PC-9 (cell line): Measurements from ENCODE around the gene SLC25A34. TPM values are rescaled to one million over a fixed set of nuclear protein-coding genes. Genes with fewer than 3 reads are reported as not detected.

Experiments used
- Bru-seq: library from RNA; stranded (reverse); fragments of 400-500 nt; gene quantifications from one replicate; lab custom pipeline; 2021; lab: Mats Ljungman, UMichigan
- BruChase-seq, 2 experiments: library from RNA; stranded (reverse); fragments of 400-500 nt; gene quantifications; one replicate each; lab custom pipeline; 2021; lab: Mats Ljungman, UMichigan
- BruUV-seq: library from RNA; stranded (reverse); fragments of 400-500 nt; replicated peaks from 2 replicates; lab custom pipeline; 2021; lab: Mats Ljungman, UMichigan
- CTCF ChIA-PET: fragments of 300-600 bp; sonication (Branson Sonifier 250); formaldehyde crosslinking; loops from one replicate; lab custom pipeline; 2022; ENCODE audit warnings: antibody characterized with exemption; lab: Charles Lee
- POLR2A ChIA-PET: fragments of 300-600 bp; sonication (Branson Sonifier 250); formaldehyde crosslinking; loops from one replicate; lab custom pipeline; 2022; ENCODE audit warnings: antibody characterized with exemption; ENCODE audit not compliant: unreplicated experiment; lab: Charles Lee
- DNase-seq, 2 experiments: peaks; one replicate each; pipeline versions ENCODE4 v3.0.0 to v3.0.0-alpha.2; 2015 to 2022; ENCODE audit warnings: mixed read lengths in 1 of 2
- H2AFZ ChIP-seq: fragments of 200-600 bp; sonication (generic); 2 replicates; pipeline ENCODE4 v1.8.1; 2017; ENCODE audit warnings: antibody characterized with exemption
- H3F3A ChIP-seq: fragments of 200-600 bp; sonication (generic); 2 replicates; pipeline ENCODE4 v1.8.1; 2017; ENCODE audit warnings: antibody characterized with exemption, mild to moderate bottlenecking, low read depth; ENCODE audit not compliant: insufficient read depth
- H3K27ac ChIP-seq: fragments of 200-600 bp; sonication (generic); 2 replicates; pipeline ENCODE4 v1.6.1; 2016; ENCODE audit warnings: mixed run types
- H3K27me3 ChIP-seq: fragments of 200-600 bp; sonication (generic); 2 replicates; pipeline ENCODE4 v1.6.1; 2016; ENCODE audit warnings: low read depth, mixed run types; ENCODE audit not compliant: insufficient read depth
- H3K36me3 ChIP-seq: fragments of 200-600 bp; sonication (generic); 2 replicates; pipeline ENCODE4 v1.6.1; 2016; ENCODE audit warnings: low read depth, mixed run types
- H3K4me1 ChIP-seq: fragments of 200-600 bp; sonication (generic); replicated peaks from 2 replicates; pipeline ENCODE4 v1.6.1; 2016; ENCODE audit warnings: mixed run types; ENCODE audit not compliant: insufficient read depth
- H3K4me2 ChIP-seq: fragments of 200-600 bp; sonication (generic); 2 replicates; pipeline ENCODE4 v1.6.1; 2017; ENCODE audit warnings: mixed run types
- H3K4me3 ChIP-seq: fragments of 200-600 bp; sonication (generic); 2 replicates; pipeline ENCODE4 v1.6.1; 2016; ENCODE audit warnings: mixed run types
- H3K79me2 ChIP-seq: fragments of 200-600 bp; sonication (generic); 2 replicates; pipeline ENCODE4 v1.6.1; 2017; ENCODE audit warnings: low read depth, mixed run types
- H3K9me2 ChIP-seq: fragments of 200-600 bp; sonication (generic); 2 replicates; pipeline ENCODE4 v1.8.1; 2017; ENCODE audit warnings: mild to moderate bottlenecking; ENCODE audit not compliant: insufficient read depth
- H3K9me3 ChIP-seq: fragments of 200-600 bp; sonication (generic); 2 replicates; pipeline ENCODE4 v1.8.1; 2016; ENCODE audit warnings: low read depth; ENCODE audit not compliant: insufficient read depth
- H4K20me1 ChIP-seq: fragments of 200-600 bp; sonication (generic); 2 replicates; pipeline ENCODE4 v1.8.1; 2017; ENCODE audit not compliant: insufficient read depth
- EZH2 ChIP-seq: fragments of 200-600 bp; sonication (generic); IDR thresholded peaks from 2 replicates; pipeline ENCODE4 v1.8.0; 2017; ENCODE audit warnings: antibody characterized with exemption, low read depth
- intact Hi-C: fragments of 100-400 bp; cut with micrococcal nuclease; formaldehyde crosslinking; loops from one replicate; pipeline ENCODE4 v1.10.0; 2022; ENCODE audit not compliant: unreplicated experiment
- long read RNA-seq: library from polyadenylated mRNA; stranded (forward); transcript quantifications from one replicate; pipeline ENCODE4 v2.0.0, GENCODE V29; 2022
- total RNA-seq: library from RNA; stranded (reverse); gene quantifications from 2 replicates; pipeline ENCODE4 v1.2.3, GENCODE V29; 2021
- TF ChIP-seq, protein P1 (sequence below): fragments of 200-600 bp; sonication (generic); conservative IDR thresholded peaks from 2 replicates; pipeline ENCODE4 v1.6.1; 2017; ENCODE audit warnings: mixed run types, antibody characterized with exemption, mild to moderate bottlenecking, moderate library complexity

SLC25A34 gene
- 1.4 and 1.7 TPM in 2 replicates for total RNA-seq
- percentile 35 among the genes with signal in this experiment for Bru-seq, nascent RNA
- percentile 43 among the genes with signal in this experiment for BruChase-seq, experiment 1, labeled RNA remaining after a 2-hour chase
- BruChase-seq, experiment 2, labeled RNA remaining after a 6-hour chase = percentile 47 among the genes with signal in this experiment
- long read RNA-seq, partial matches to known transcripts = 0 of 2 reads
- long read RNA-seq, other reads (novel, unspliced or antisense) = 1 of 2 reads

DNA sequence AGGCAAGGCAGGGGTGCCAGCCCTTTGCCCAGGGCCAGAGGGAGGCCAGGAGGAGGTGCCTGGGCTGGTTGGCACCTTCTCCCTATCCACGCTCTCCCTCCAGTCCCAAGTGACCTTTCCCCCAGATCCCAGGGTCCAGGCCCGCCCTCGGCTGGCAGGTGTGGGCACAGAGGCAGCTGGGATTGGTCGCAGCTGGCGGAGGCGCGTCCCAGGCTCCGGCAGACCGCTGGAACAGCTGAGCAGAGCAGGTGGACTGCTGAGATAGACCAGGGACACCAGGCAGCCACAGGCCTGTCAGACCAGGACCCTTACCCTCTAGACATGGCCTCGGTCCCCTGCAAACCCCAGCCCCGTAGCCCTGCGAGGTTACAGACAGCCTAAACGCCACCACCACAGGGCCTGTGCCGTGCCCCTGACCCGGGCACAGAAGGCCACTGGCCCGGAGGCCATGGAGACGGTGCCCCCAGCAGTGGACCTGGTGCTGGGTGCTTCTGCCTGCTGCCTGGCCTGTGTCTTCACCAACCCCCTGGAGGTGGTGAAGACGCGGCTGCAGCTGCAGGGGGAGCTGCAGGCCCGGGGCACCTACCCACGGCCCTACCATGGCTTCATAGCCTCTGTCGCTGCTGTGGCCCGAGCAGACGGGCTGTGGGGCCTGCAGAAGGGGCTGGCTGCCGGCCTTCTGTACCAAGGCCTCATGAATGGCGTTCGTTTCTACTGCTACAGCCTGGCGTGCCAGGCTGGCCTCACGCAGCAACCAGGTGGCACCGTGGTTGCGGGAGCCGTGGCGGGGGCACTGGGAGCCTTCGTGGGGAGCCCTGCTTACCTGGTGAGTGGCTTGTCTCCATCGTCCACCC lies at the start of gene SLC25A34:
TSS of gene SLC25A34 (plus strand) at position 221 of the 854 bp plus-strand sequence. CDS start at position 449, 228 bp downstream.
- ChIA-PET POLR2A (no interaction called here), CTCF (no interaction called here)
- no peak within 1 kb of the TSS for H3K4me2 ChIP-seq
- TF ChIP-seq EZH2 = no peak
- TF ChIP-seq, protein P1, sequence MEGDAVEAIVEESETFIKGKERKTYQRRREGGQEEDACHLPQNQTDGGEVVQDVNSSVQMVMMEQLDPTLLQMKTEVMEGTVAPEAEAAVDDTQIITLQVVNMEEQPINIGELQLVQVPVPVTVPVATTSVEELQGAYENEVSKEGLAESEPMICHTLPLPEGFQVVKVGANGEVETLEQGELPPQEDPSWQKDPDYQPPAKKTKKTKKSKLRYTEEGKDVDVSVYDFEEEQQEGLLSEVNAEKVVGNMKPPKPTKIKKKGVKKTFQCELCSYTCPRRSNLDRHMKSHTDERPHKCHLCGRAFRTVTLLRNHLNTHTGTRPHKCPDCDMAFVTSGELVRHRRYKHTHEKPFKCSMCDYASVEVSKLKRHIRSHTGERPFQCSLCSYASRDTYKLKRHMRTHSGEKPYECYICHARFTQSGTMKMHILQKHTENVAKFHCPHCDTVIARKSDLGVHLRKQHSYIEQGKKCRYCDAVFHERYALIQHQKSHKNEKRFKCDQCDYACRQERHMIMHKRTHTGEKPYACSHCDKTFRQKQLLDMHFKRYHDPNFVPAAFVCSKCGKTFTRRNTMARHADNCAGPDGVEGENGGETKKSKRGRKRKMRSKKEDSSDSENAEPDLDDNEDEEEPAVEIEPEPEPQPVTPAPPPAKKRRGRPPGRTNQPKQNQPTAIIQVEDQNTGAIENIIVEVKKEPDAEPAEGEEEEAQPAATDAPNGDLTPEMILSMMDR = no peak
- intact Hi-C loops = no loop called here
- H3K4me3 ChIP-seq = no peak within 1 kb of the TSS
- no peaks in the 10 kb centered on the region for H3K9me2 ChIP-seq
- H3K36me3 ChIP-seq = no peaks in the 10 kb centered on the region
- H3F3A ChIP-seq = no peaks in the 10 kb centered on the region
- no peaks in the 10 kb centered on the region for H3K4me1 ChIP-seq
- H3K27ac ChIP-seq = no peak within 1 kb of the TSS
- no peaks in the 10 kb centered on the region for H3K79me2 ChIP-seq
- no peaks in the 10 kb centered on the region for H4K20me1 ChIP-seq
- no peaks in the 10 kb centered on the region for H3K27me3 ChIP-seq
- no TSS peak for BruUV-seq
- DNase-seq = no peak
- no peaks in the 10 kb centered on the region for H3K9me3 ChIP-seq
- no peak within 1 kb of the TSS for H2AFZ ChIP-seq

DNA sequence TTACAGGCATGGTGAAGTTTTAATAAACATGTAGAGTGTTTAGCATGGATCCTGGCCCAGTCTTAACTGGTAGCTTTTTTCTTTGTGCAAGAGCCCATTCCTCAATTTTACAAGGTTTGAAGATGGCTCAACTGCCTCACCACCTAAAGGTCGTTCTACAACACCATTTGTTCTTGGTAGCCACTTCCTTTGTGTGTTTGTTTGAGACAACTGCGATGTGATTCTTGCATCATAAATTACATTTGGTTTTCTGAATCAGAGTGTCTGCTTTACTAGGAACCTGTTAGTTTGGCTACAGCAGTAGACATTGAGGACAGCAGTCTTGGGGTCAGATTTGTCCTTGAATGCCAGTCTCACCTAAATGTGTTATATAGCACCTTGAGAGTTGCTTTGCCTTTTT lies 48.6 kb upstream of the SLC25A34 start:
- H3K4me1 ChIP-seq = peaks cover 23% of the 10 kb centered on the region
- no peak overlapping the region for H2AFZ ChIP-seq
- TF ChIP-seq EZH2 = no peak
- TF ChIP-seq, protein P1 = no peak
- H3K4me3 ChIP-seq = no peak overlapping the region
- H3F3A ChIP-seq = peaks cover 12% of the 10 kb centered on the region
- H3K79me2 ChIP-seq = peaks cover 65% of the 10 kb centered on the region
- no peaks in the 10 kb centered on the region for H3K27me3 ChIP-seq
- no peak for DNase-seq
- H3K36me3 ChIP-seq = no peaks in the 10 kb centered on the region
- no peaks in the 10 kb centered on the region for H3K9me3 ChIP-seq
- ChIA-PET POLR2A (interaction anchor here (0.7 kb wide), 1 partner anchor 160 kb away, joined by 3 read pairs; no protein-coding TSS in a partner anchor), CTCF (no interaction called here)
- H4K20me1 ChIP-seq = no peaks in the 10 kb centered on the region
- no TSS peak for BruUV-seq
- H3K4me2 ChIP-seq = no peak overlapping the region
- intact Hi-C loops = no loop called here
- H3K27ac ChIP-seq = no peak overlapping the region
- no peaks in the 10 kb centered on the region for H3K9me2 ChIP-seq

DNA sequence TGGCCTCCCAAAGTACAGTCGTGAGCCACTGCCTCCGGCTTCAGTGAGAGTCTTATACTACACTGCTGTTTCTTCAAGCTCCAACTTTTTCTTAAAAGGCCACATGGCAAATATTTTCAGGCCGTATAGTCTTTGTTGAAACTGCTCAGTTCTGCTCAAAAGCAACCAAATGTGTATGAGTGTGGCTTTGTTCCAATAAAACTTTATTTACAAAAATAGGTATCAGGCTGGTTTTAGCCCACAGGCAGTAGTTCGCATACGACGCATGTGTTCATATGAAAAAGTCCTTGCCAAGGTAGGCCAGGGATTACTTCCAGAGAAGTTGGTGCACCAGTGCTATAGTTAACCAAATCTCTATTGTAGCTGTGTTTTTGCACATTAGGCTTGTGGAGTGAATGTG lies 45.7 kb upstream of the SLC25A34 start:
- Histone ChIP-seq H3K4me2 (no peak overlapping the region), H3K4me3 (no peak overlapping the region), H3K79me2 (peaks cover 57% of the 10 kb centered on the region), H3K9me2 (no peaks in the 10 kb centered on the region), H3K9me3 (no peaks in the 10 kb centered on the region), H3K36me3 (no peaks in the 10 kb centered on the region), H3K27me3 (no peaks in the 10 kb centered on the region), H3K27ac (no peak overlapping the region), H3K4me1 (peaks cover 10% of the 10 kb centered on the region; the same call in 1 of the 2 replicates), H4K20me1 (no peaks in the 10 kb centered on the region), H2AFZ (no peak overlapping the region), H3F3A (peaks cover 4% of the 10 kb centered on the region; the same call in 1 of the 2 replicates)
- POLR2A ChIA-PET = no interaction called here
- DNase-seq = no peak
- CTCF ChIA-PET = no interaction called here
- no peak for TF ChIP-seq EZH2
- TF ChIP-seq, protein P1 = no peak
- no TSS peak for BruUV-seq
- intact Hi-C loops = no loop called here
